RWPE2 (cell line): ENCODE results near the gene LPIN3.

Source experiments
- ATAC-seq: fragments of 200-7000 bp; cut with Tn5 transposase; 3 replicates; pipeline ENCODE4 v1.9.1; 2021; ENCODE audit warnings: low read depth
- DNase-seq: peaks from one replicate; pipeline ENCODE4 v3.0.0-alpha.2; 2020; ENCODE audit warnings: low spot score
- H3K27ac ChIP-seq: fragments of 450-650 bp; 2 replicates; pipeline ENCODE4 v1.5.1; 2017; ENCODE audit warnings: mild to moderate bottlenecking; ENCODE audit not compliant: poor library complexity, severe bottlenecking
- H3K27me3 ChIP-seq: fragments of 250-450 bp; sonication (Bioruptor Pico); 2 replicates; pipeline ENCODE4 v1.5.1; 2021; ENCODE audit warnings: mild to moderate bottlenecking, moderate library complexity; ENCODE audit not compliant: insufficient read depth, poor library complexity, severe bottlenecking
- H3K36me3 ChIP-seq: fragments of 250-450 bp; sonication (Bioruptor Pico); 2 replicates; pipeline ENCODE4 v1.5.1; 2020; ENCODE audit warnings: low read depth, mild to moderate bottlenecking, moderate library complexity
- H3K4me1 ChIP-seq: fragments of 250-450 bp; sonication (Bioruptor Pico); 2 replicates; pipeline ENCODE4 v1.5.1; 2021; ENCODE audit warnings: mild to moderate bottlenecking, moderate library complexity; ENCODE audit not compliant: insufficient read depth, poor library complexity, severe bottlenecking
- H3K4me3 ChIP-seq: fragments of 250-450 bp; sonication (Bioruptor Pico); 2 replicates; pipeline ENCODE4 v1.5.1; 2021; ENCODE audit warnings: mild to moderate bottlenecking, moderate library complexity; ENCODE audit not compliant: severe bottlenecking
- H3K9me3 ChIP-seq: fragments of 250-450 bp; sonication (Bioruptor Pico); 2 replicates; pipeline ENCODE4 v1.5.1; 2021; ENCODE audit warnings: mild to moderate bottlenecking, moderate library complexity; ENCODE audit not compliant: severe bottlenecking
- TF ChIP-seq, protein P1 (sequence below): fragments of 450-650 bp; IDR thresholded peaks from one replicate; pipeline ENCODE4 v1.5.1; 2017; ENCODE audit warnings: mild to moderate bottlenecking, moderate library complexity; ENCODE audit not compliant: poor library complexity, severe bottlenecking

Gene LPIN3

DNA sequence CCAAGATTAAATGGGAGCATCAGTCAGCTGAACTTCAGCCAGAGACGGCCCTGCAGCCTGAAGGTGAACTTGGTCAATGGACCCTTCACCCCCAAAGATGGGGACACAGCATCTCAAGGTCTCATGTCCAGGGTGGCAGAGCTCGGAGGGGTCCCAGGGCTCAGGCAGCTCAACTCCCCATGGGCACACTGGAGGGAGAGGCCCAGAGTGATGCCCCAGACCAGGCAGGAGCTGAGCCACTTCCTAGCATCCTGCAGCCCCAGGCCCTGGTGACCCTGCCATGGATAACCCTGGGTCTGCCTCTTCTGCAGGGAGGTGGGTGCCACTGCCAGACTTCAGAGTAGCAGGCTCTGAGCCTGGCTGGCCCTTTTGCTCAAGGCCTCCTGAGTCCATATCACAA, 53.5 kb downstream of the LPIN3 start:
- TF ChIP-seq, protein P1, sequence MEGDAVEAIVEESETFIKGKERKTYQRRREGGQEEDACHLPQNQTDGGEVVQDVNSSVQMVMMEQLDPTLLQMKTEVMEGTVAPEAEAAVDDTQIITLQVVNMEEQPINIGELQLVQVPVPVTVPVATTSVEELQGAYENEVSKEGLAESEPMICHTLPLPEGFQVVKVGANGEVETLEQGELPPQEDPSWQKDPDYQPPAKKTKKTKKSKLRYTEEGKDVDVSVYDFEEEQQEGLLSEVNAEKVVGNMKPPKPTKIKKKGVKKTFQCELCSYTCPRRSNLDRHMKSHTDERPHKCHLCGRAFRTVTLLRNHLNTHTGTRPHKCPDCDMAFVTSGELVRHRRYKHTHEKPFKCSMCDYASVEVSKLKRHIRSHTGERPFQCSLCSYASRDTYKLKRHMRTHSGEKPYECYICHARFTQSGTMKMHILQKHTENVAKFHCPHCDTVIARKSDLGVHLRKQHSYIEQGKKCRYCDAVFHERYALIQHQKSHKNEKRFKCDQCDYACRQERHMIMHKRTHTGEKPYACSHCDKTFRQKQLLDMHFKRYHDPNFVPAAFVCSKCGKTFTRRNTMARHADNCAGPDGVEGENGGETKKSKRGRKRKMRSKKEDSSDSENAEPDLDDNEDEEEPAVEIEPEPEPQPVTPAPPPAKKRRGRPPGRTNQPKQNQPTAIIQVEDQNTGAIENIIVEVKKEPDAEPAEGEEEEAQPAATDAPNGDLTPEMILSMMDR: no peak
- Histone ChIP-seq H3K36me3 (no peaks in the 10 kb centered on the region), H3K9me3 (no peaks in the 10 kb centered on the region), H3K4me1 (peaks cover 6% of the 10 kb centered on the region), H3K27ac (no peak overlapping the region), H3K27me3 (no peaks in the 10 kb centered on the region), H3K4me3 (no peak overlapping the region)
- ATAC-seq (no peak), DNase-seq (no peak)

DNA sequence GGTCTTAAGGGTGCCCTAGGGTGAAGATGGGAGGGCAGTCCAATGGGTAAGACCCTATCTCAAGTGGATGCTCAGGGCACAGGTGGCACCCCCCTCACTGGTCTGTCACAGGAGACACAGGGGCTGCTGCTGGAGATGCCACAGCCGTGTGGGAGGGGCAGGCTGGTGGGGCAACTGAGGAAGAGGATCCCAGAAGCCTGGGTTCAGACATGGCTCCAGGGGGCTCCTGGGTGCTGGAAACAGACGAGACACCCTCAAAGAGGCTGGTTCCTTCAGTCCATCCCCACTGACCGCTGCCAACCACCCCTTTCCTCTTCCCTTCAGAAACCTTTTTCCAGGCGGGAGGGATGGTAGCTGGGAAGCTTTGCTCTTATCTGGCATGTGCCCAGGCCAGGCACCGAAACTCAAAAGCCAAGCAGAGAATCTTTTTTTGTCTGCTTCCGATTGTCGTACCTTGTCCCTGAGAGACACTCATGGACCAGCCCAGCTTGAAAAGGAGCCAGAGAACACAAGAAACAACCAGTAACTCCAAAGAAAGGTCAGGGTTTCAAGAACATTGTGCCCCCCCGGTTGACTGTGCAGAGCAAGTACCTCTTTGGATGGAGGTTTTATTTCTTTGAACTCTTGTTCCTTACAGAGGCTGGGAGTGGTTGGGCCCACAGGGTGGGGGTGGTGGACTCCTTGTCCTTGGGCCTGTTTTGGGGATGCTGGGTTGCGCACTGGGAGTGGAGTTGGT, 54.5 kb downstream of the LPIN3 start:
- TF ChIP-seq, protein P1: no peak
- no peak for ATAC-seq
- H3K27ac ChIP-seq: no peak overlapping the region
- no peak for DNase-seq
- H3K4me1 ChIP-seq: peaks cover 6% of the 10 kb centered on the region
- no peaks in the 10 kb centered on the region for H3K9me3 ChIP-seq
- no peak overlapping the region for H3K4me3 ChIP-seq
- no peaks in the 10 kb centered on the region for H3K27me3 ChIP-seq
- H3K36me3 ChIP-seq: no peaks in the 10 kb centered on the region

DNA sequence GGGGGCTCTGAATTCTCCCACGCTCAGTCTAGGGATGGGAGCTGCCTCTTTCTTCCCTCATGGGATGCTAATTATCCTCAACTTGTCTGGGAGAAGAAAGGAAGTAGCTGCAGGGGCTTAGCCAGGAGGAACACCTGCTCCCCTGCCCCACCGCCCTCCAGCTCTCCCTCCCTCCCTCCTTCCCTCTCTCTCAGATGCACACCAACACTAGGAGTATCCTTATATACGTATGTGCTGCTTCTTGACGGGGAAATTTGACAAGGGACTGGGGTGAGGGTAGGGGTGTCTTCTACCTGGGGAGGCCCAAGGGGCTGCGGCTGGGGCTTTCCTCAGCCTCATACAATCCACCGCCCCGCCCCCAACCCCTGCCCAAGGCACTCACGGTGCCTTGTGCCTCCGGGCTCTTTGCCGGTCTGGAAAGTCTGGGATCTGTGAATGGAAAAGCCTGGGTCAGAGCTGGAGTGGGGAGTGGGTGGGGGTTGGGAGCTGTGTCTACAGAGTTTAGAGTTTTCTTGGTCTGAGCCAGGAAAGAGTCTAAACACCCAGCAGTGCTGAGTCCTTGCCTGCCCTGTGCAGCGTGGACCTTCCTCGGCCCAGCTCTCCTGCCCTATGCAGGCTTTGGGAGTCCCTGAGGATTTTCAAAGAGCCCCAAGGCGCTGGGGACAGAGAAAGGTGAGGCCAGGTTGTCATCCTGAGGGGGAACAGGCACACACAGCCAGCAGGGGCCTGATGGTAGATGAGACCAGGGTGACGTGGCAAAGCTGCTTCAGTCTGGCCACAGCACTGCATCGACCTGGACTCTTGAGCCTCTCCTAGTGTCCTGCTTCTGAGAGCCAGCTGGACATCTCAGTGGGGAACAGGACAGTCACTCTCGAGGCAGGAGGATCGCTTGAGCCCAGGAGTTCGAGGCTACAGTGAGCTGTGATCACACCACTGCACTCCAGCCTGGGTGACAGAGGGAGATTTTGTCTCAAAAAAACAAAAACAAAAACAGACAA, 55.3 kb downstream of the LPIN3 start:
- Histone ChIP-seq H3K36me3 (no peaks in the 10 kb centered on the region), H3K27me3 (no peaks in the 10 kb centered on the region), H3K4me3 (no peak overlapping the region), H3K9me3 (no peaks in the 10 kb centered on the region), H3K4me1 (peaks cover 6% of the 10 kb centered on the region), H3K27ac (no peak overlapping the region)
- ATAC-seq (peak; percentile 3; the same call in 2 of the 3 replicates), DNase-seq (peak; percentile 84)
- TF ChIP-seq, protein P1: no peak

DNA sequence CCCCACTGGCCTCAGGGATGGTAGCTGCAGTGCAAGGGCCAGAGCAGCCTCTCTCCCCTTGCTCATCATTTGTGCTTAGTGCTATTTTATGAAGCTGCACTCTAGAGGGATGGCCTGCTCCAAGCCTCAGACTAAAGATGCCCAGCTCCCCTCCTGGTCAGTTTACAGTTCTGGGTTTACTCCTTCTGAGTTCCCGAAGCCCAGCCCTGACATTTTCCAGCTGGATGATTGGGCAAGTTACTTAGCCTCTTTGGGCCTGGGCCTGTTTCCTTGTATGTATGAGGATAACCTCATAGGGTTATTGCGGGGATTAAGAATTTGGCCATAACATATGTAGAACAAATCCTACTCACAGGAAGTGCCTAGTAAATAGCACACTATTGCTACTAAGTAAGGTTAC, 57.8 kb downstream of the LPIN3 start:
- no peaks in the 10 kb centered on the region for H3K9me3 ChIP-seq
- H3K4me1 ChIP-seq: no peaks in the 10 kb centered on the region
- TF ChIP-seq, protein P1: no peak
- ATAC-seq (peak; percentile 11; the same call in 1 of the 3 replicates), DNase-seq (no peak)
- no peak overlapping the region for H3K27ac ChIP-seq
- H3K4me3 ChIP-seq: no peak overlapping the region
- H3K27me3 ChIP-seq: no peaks in the 10 kb centered on the region
- H3K36me3 ChIP-seq: 0 out of 2 replicates have a peak, but pooled peaks cover 8% of the 10 kb centered on the region
